ENCODE data around the gene NT5C1A.

NT5C1A gene

GRCh38 chr1:39659110-39659509, 12.8 kb downstream of the NT5C1A start:
- DNase-seq (ENCODE audit: low read depth), result no peak

GRCh38 chr1:39657923-39658485, 13.9 kb downstream of the NT5C1A start:
- DNase-seq (ENCODE audit: low read depth), result peak; percentile 41

- DNase-seq (ENCODE audit: low read depth), result no peak
Observed at GRCh38 chr1:39657402-39657801, 14.5 kb downstream of the NT5C1A start.

GRCh38 chr1:39656391-39656790, 15.5 kb downstream of the NT5C1A start:
- no peak for DNase-seq (ENCODE audit: low read depth)

GRCh38 chr1:39655578-39656268, 16.2 kb downstream of the NT5C1A start:
- no peak for DNase-seq (ENCODE audit: low read depth)

GRCh38 chr1:39654291-39654690, 17.6 kb downstream of the NT5C1A start:
- no peak for DNase-seq (ENCODE audit: low read depth)

- peak; percentile 61 for DNase-seq (ENCODE audit: low read depth)
Observed at GRCh38 chr1:39653546-39654031, 18.3 kb downstream of the NT5C1A start.

- DNase-seq (ENCODE audit: low read depth), result no peak
Observed at GRCh38 chr1:39652554-39652953, 19.4 kb downstream of the NT5C1A start.

- DNase-seq (ENCODE audit: low read depth), result no peak
Observed at GRCh38 chr1:39652105-39652504, 19.8 kb downstream of the NT5C1A start.

- DNase-seq (ENCODE audit: low read depth), result no peak
Observed at GRCh38 chr1:39650431-39650830, 21.5 kb downstream of the NT5C1A start.

- no peak for DNase-seq (ENCODE audit: low read depth)
Observed at GRCh38 chr1:39649636-39650185, 22.2 kb downstream of the NT5C1A start.

- DNase-seq (ENCODE audit: low read depth), result no peak
Observed at GRCh38 chr1:39648496-39648895, 23.4 kb downstream of the NT5C1A start.

- no peak for DNase-seq (ENCODE audit: low read depth)
Observed at GRCh38 chr1:39647247-39647646, 24.7 kb downstream of the NT5C1A start.

- DNase-seq (ENCODE audit: low read depth), result no peak
Observed at GRCh38 chr1:39646232-39647081, 25.4 kb downstream of the NT5C1A start.

GRCh38 chr1:39645411-39646043, 26.4 kb downstream of the NT5C1A start:
- DNase-seq (ENCODE audit: low read depth), result no peak

GRCh38 chr1:39643705-39644104, 28.2 kb downstream of the NT5C1A start:
- DNase-seq (ENCODE audit: low read depth), result no peak

- DNase-seq (ENCODE audit: low read depth), result no peak
Observed at GRCh38 chr1:39642796-39643195, 29.1 kb downstream of the NT5C1A start.

GRCh38 chr1:39640861-39641260, 31.0 kb downstream of the NT5C1A start:
- no peak for DNase-seq (ENCODE audit: low read depth)

- DNase-seq (ENCODE audit: low read depth), result peak; percentile 64
Observed at GRCh38 chr1:39639305-39640130, 32.4 kb downstream of the NT5C1A start, which contains the start of gene HEYL. Gene HEYL (minus strand): TSS chr1:39639643. CDS start chr1:39639625, 18 bp downstream.

GRCh38 chr1:39638965-39639304, 33.0 kb downstream of the NT5C1A start:
- no peak for DNase-seq (ENCODE audit: low read depth)

- DNase-seq (ENCODE audit: low read depth), result no peak
Observed at GRCh38 chr1:39637361-39637760, 34.5 kb downstream of the NT5C1A start.

Data from activated T-cell treated with anti-CD3 and anti-CD28 coated beads for 24 hours (primary cell).